Measurements from ENCODE around the gene CEP295NL.

DNA sequence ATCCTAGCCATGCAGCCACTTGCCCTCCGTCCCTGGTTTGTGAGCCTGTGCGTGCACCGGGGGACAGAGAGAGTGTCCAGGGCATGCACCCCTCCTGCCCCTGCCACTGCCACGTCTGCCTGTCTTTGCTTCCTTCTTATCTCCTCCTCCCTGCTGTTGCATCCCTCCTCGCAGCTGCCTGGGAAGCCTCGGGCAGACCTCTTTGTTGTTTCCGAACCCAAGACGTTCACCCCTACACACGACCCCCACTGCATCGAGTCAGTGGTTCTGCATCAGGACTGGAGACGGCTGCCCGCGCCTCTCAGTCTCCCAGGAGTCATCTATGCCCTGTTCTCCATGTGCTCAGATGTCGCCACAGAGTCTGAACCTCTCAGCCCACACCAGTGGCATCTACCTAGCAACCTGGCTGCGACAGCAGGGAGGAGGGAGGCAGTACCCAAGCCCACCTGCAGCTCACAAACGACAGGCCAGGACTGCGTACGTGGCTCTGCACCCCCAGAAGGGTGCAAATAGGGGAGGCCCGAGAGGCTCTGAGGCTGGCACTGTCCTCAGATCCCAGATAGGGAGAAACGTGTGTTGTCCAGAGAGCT, 17.0 kb upstream of the CEP295NL start:
- no peak for TF ChIP-seq POLR2A (IDR thresholded peaks at IDR 0.05)
- TF ChIP-seq, protein P1, sequence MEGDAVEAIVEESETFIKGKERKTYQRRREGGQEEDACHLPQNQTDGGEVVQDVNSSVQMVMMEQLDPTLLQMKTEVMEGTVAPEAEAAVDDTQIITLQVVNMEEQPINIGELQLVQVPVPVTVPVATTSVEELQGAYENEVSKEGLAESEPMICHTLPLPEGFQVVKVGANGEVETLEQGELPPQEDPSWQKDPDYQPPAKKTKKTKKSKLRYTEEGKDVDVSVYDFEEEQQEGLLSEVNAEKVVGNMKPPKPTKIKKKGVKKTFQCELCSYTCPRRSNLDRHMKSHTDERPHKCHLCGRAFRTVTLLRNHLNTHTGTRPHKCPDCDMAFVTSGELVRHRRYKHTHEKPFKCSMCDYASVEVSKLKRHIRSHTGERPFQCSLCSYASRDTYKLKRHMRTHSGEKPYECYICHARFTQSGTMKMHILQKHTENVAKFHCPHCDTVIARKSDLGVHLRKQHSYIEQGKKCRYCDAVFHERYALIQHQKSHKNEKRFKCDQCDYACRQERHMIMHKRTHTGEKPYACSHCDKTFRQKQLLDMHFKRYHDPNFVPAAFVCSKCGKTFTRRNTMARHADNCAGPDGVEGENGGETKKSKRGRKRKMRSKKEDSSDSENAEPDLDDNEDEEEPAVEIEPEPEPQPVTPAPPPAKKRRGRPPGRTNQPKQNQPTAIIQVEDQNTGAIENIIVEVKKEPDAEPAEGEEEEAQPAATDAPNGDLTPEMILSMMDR (IDR thresholded peaks at IDR 0.05): no peak
